GM21526 (cell line): ENCODE measurements around the gene PPP4R3A.
"Not testable (repeated sequence)": the region's sequence is repeated elsewhere in the genome, so short reads cannot be mapped to it uniquely, and the experiment has no call there.

Experiments
- ATAC-seq: cut with Tn5 transposase; IDR thresholded peaks from one replicate; pipeline ENCODE4 v1.9.1; 2021; ENCODE audit warnings: moderate library complexity; ENCODE audit not compliant: unreplicated experiment, low FRiP score

Gene PPP4R3A

DNA sequence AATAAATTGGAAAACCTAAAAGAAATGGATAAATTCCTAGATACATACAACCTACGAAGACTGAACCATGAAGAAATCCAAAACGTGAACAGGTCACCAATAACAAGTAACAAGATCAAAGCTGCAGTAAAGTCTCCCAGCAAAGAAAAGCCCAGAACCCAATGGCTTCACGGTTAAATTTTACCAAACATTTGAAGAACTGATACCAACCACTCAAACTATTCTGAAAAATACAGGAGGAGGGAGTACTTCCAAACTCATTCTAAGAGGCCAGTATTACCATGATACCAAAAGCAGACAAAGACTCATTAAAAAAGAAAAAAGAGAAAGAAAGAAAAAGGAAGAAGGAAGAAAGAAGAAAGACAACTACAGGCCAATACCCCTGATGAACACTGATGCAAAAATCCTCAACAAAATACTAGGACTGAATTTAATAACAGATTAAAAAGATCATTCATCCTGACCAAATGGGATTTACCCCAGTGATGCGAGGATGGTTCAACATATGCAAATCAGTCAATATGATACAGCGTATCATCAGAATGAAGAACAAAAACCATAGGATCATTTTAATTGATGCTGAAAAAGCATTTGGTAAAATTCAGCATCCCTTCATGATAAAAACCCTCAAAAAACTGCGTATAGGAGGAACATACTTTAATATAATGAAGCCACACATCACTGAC lies 65.6 kb downstream of the PPP4R3A start:
- no peak for ATAC-seq

DNA sequence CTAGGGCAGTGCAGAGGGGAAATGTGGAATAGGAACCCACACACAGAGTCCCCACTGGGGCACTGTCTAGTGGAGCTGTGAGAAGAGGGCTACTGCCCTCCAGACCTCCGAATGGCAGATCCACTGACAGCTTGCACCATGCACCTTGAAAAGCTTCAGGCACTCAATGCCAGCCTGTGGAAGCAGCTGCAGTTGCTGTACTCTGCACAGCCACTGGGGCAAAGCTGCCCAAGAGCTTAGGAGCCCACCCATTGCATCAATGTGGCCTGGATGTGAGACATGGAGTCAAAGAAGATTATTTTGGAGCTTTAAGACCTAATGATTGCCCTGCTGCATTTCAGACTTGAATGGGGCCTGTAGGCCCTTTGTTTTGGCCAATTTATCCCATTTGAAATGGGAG lies 70.8 kb downstream of the PPP4R3A start:
- no peak for ATAC-seq

DNA sequence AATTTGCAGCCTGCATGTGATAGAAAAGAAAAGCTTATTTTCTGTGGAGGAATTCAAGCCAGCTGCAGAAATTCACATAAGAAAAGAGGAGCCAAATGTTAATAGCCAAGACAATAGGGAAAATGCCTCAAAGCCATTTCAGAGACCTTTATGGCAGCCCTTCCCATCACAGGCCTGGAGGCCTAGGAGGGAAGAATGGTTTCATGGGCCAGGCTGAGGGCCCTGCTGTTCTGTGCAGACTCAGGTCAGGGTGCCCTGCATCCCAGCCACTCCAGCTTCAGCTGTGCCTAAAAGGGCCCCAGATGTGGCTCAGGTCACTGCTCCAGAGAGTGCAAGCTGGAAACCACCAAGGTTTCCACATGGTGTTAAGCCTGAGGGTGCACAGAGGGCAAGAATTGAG lies 71.3 kb downstream of the PPP4R3A start:
- ATAC-seq, result no peak

DNA sequence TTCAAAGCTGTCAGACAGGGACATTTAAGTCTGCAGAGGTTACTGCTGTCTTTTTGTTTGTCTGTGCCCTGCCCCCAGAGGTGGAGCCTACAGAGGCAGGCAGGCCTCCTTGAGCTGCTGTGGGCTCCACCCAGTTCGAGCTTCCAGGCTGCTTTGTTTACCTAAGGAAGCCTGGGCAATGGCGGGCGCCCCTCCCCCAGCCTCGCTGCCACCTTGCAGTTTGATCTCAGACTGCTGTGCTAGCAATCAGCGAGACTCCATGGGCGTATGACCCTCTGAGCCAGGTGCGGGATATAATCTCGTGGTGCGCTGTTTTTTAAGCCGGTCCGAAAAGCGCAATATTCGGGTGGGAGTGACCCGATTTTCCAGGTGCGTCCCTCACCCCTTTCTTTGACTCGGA lies 73.8 kb downstream of the PPP4R3A start:
- not testable (repeated sequence) for ATAC-seq

DNA sequence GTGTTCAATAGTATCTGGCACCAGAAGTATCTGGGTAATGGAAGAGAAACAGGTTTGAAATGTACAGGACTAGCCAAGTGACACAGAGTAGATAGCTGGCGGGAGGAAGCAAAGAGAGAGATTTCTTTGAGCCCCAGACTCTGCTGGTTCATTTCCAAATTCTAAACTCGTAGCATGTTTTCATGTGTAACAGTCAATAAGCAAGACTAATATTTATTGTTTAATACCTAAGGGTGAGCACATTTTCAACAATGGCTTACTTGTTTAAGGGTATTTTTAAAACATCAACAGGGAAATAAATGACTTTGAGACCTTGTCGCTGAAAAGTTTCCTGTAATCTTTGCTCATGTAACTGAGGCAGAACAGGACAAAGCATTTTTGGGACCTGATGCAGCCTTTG lies 80.7 kb downstream of the PPP4R3A start:
- ATAC-seq, result no peak

DNA sequence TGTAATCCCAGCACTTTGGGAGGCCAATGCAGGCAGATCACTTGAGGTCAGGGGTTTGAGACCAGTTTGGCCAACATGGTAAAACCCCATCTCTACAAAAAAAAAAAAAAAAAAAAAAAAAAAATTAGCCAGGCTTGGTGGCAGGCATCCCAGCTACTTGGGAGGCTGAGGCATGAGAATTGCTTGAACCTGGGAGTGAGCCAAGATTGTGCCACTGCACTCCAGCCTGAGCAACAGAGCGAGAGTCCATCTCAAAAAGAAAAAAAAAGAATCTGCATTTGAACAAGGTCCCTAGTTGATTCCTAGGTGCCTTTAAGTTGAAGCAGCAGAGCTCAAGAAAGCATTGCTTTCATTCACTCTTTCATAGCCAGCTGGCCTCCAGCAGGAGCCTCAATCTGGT lies 81.2 kb downstream of the PPP4R3A start:
- ATAC-seq, result not testable (repeated sequence)

DNA sequence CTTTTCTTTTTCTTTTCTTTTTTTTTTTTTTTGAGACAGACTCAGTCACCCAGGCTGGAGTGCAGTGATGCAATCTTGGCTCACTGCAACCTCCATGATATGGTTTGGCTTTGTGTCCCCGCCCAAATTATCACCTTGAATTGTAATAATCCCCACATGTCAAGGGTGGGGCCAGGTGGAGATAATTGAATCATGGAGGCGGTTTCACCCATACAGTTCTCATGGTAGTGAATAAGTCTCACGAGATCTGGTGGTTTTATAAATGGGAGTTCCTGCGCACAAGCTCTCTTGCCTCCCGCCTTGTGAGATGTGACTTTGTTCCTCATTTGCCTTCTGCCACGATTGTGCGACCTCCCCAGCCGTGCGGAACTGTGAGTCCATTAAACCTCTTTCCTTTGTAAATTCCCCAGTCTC lies 84.6 kb downstream of the PPP4R3A start:
- not testable (repeated sequence) for ATAC-seq

DNA sequence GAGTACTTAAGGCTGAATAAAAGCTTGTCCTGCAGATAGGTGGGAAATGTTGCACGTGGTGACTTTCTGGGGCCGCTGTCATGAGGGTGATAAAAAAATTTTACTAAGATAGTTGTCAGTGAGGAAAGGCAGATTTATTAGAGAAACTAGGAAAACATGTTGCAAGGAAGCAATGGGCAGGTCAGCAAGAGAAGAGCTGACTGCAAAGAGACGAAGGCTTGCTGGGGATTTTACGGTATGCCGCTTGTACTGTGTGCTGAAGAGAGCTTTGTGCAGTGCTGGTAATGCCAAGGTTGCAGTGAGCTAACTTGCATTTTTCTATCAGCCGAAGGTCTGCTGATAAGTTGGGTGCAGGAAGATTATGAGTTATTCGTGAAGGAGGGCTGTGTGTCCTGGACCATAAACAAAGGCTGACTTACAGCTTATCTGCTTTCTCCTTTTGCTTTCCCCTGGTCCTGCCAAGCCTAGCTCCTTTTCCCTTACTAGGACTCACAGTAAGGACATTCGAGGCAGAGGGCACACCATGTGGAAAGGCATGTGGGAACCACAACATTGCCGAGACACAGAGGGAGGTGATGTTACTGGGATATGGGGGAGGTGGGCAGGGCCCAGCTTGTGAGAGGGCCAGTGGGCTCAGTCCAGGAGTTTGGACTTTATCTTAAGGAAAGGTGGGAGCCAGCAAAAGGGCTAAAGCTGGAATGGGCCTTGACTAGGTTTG lies 85.1 kb downstream of the PPP4R3A start:
- no peak for ATAC-seq

DNA sequence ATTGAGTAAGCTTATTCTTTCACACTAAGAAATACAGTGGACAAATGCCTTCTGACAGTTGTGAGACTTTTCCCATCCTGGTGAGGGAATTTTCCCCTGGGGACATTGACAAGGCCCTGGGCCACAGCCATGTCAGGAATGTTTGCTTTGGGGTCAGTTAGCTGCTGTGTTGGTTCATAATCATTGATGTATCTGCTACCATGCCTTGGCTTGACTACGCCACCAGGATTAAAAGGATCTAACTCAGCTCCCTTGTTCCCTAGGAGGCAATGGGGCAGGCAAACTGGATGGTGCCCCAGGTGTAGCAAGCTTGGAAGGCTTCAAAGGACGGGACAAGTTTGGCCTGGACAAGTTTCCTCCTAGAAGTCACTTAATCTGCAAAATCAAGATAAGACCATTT lies 89.4 kb downstream of the PPP4R3A start:
- ATAC-seq, result no peak

DNA sequence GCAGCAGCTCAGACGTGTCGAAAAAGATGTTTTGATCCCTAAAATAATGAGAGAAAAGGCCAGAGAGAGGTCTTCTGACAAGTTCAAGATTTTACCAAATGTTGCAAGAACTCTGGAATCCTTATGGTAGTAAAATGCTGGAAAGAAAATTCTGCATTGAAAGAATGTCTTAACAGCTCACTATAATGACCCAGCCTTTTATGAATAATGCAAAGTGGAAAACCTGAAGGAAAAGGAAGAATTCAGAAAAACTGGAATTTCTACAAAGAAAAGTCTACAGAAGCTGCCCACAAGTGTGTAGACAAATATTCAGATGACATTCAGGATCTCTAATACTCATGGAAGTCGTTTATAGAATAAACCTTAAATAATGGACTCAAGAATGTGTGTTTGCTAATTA lies 90.7 kb downstream of the PPP4R3A start:
- ATAC-seq, result no peak

DNA sequence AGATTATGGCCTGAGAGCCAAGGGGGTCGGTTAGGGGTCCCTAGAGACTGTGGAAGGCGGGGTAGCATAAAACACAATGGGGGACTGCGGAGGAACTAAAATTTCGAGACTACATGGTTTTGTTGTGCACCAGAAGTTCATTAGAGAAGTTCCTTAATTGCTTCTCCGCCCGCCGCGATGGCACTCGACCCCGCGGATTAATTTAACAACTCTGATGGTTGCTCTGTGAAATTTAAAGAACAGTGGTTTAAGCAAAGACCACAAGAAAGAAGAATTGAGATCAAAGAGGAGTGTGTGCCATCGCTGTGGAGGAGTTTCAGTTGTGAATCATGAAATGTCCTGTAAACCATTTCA lies 91.1 kb downstream of the PPP4R3A start:
- ATAC-seq, result no peak

DNA sequence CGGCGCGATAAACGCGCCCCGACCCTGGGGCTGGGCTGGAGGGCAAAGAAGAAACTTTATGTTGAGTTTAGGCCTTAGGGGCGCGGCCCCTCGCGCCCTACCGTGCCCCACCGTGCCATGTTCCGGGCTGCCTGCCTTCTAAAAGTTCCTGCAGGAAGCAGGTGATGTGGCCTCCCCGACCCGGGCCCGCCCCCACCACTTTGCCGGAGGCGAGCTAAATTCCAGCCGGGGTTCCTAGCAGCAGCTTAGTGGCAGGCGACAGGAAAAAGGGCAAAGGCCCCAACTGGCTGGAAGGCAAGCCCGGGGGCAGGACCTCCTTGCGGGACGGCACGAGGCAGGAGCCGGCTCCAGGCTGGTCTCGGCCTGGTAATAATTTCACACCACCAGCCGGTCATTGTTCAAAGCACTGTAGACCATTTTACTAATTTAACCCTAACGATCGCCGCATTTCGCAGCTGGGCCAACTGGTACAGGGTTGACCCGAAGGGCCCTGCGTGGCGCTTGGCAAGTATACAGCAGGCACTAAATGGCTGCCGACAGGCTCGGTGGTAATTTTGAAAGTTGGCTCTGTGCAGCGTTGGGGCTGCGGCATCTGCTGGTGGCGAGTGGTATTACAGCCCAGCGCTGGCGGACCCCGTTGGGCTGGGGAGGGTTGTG lies 91.6 kb downstream of the PPP4R3A start:
- no peak for ATAC-seq

DNA sequence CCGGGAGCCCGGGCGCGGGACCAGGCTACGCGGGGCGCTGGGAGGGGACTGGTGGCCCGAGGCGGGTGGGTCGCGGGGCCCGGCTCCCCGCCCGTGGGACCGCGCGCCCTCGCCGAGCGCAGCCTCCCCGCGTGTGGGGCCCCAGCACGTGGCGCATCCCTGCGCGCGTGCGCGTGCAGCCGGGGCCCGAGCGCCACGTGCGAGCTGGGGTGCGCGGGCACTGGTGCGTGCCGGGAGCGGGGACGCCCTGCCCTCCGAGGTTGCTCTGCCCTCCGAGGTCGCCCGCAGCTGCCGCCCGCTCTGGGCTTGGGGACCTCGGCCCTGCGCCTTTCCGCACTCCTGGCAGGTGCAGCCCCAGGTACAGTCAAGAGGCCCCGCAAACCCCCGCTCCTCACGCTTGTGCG lies 92.1 kb downstream of the PPP4R3A start:
- ATAC-seq, result peak; percentile 30

DNA sequence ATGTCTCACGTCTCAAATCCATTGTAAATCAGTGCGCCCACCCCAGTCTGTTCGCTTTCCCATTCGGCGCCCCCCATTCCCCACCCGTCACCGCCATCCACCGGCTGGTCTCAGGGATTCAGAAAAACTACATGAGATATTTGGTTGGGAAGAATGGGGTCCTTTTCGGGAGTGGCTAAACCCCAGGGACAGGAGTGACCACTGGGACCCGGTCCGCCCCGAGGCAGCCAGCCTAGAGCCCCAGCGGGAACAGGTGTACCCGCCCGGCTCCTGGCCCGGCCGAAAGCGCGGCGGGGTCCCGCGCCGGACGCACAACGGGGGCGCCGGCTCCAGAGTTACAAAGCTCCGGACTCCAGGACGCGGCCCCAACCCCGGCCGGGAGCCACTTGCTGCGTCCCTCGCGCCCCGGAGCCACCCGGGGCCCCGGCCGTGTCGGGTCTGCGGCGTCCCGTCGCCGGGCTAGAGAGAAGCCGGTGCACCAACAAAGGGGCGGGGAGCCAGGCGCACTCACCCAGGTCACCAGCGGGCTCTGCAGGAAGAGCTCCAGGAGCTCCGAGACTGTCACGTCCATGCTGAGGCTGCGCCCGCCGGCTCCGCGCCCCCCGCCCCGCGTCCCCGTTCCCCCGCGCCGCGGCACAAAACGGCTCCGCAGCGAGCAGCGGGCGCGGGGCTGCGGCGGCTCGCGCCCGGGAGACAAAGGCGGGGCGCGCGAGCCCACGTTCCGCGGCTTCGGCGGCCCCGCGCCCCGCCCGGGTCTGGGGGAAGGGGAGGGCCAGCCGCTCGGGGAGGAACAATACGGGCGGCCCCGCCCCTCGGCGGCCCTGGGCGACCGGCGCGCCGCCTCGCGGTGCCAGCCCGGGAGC lies 92.8 kb downstream of the PPP4R3A start, which contains the start of gene CCDC88C:
Gene CCDC88C, minus strand, starts transcription at position 701 of the 863 bp plus-strand sequence. Its CDS starts 130 bp downstream, at position 571.
- ATAC-seq, result peak; percentile 46

DNA sequence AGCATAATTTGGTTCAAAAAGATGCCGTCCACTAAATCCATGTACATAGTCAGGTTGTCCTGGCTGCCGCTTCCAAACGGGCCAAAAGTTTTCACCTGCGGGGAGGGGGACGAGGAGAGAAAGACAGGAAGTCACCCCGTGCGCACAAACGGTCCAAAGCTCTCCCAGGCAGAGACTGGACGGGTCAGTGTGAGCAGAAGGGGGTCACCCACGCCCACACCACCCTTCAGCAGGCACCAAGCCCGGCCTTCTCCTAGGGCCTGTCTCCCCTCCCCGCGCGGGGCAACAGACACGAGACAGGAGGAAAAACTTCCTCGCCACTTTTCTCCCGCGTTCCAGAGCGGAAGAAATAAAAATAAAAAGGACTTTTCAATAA lies 93.4 kb downstream of the PPP4R3A start:
- no peak for ATAC-seq

DNA sequence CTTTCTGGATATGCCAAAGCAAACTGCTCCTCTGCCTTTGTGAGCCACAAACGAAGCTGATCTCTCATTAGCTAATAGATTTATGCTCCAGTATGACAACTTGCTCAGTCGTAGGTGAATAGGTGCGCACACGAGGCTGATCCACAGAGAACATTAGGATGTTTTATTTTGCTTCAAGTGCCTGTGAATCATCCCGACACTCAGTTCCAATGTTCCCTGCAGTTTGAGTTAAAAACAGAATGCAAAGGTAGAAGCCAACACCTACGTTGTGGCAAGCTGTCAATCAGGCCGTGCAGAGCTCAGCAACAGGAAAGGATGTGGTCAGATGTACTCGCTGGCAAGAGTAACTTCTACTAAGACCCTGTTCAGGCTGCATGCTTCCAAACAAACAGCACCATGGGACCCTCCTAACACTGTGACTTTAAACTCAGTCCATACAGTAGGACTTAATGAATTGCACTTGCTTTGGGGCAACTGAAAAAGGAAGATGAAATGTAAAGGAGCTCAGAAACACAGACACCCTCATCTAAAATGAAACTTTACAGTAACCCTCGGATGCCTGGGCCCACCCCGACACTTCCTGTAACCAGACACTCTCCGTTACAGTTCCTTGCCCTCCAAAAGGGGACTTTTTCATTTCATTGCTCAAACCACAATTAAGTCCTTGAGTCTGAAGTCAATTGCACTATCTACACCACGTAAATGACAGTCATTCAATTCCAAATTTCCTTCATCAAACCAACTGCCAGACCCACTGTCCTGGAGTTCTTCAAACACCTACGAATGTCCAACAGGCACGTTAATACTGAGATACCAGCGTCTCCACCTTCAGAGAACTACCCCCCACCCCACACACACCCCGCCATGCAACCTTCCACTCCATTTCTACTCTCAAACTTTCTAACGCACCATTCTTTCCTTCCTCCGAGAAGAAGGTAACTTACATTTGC lies 94.0 kb downstream of the PPP4R3A start:
- ATAC-seq, result peak; percentile 53

DNA sequence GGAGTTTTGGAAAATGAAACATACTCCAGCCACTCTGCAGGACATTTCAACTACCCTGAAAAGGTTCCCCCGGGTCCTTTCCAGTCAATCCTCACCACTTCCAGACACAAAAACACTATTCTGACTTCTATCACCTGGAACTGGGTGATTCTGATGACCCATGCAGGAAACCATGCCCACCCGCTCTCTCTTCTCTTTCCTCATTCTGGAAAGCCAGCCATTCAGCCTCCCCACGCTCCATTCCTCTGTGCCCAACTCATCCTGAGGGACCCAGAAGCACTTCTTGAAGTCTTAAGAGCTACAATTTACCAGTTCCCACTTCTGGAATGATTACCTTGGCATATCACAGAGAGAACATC lies 95.7 kb downstream of the PPP4R3A start:
- ATAC-seq, result no peak

DNA sequence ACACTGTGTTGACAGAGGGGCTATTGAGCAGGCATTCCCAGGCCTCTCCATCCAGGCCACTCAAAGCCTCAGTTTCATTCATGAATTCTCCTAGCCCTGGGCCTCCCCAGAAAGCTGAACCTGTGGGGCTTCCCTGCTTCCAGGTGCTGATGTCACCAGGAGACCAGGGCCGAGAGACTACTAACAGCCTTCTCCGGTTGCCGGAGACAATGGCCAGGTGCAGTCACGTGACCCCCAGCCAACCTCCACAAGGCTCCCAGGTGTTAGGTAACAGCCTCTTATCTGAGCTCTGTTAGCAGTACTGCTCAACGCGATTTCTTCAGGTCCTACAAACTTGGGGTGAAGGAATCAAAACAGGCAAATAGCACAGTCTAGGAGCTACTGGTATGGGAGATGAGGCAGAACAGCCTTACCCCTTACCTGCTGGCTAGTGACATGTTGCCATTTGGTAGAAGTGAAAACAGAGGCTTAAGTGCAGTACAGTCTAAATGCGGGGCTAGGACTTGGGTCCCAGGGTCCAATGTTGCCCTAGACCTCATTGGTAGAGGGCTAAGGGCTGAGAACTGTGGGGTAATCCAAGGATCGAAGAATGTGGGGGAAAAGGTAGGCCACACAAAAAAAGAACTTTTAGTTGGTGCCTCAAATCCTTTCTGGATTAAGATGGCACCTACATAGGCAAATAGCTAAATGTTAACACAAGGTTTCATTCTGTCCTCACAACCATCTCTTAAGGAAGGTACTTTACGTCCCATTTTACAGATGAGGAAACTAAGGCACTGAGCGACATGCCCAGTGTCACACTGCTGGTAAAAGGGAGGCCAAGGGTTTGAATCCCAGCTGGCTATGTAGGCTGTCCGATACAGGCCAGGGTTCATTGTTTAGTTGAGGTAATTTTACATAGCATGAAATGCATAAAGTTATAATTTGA lies 96.3 kb downstream of the PPP4R3A start:
- ATAC-seq, result no peak

DNA sequence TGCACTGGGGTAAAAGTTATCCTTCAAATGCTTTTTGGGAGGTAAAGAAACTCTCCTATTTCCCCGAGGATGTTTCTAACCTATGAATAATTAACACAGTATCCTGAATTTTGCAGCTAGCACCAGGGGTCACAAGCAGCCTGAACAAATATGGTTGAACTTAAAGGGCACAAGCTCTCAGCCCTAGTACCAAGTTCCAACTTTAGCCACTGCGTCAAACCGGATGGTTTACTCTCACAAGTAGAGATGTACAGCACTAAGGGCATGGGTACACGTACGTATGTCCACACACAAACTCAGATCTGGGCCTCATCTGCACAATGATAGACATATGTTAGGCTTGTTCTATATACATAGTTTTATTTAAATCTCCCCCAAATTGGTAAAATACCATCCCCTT lies 97.2 kb downstream of the PPP4R3A start:
- no peak for ATAC-seq
